ENCODE data around the gene CACNA1S. TPM values are rescaled to one million over a fixed set of nuclear protein-coding genes. Genes with fewer than 3 reads are reported as not detected.

The CACNA1S gene
- total RNA-seq, 1 donor from 2014 or later = 0.07 TPM

DNA sequence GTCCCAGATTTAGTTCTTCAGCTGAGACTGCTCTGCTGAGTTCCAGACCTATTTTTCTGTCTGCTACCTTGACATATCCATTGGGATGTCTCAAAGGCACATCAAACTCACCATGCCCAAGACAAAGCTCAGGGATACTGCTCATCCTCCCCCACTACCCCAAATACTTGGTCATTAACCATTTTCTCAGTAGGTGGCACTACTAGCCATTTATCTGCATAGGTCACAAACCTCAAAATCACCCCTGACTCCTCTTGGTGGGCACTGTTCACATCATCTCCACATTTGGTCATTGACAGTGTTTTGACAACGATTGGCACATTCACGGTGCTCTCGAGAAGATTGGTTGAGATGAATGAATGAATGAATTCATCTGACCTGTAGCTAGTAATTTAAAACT lies 32.1 kb downstream of the CACNA1S start:
- Mint-ChIP-seq H3K4me3 (ENCODE audit: unreplicated experiment) (no peak overlapping the region), H3K27ac (ENCODE audit: unreplicated experiment) (no peak overlapping the region), H3K27me3 (ENCODE audit: unreplicated experiment) (peaks cover 11% of the 10 kb centered on the region), H3K4me1 (ENCODE audit: low read depth, unreplicated experiment) (peaks cover 5% of the 10 kb centered on the region), H3K36me3 (ENCODE audit: unreplicated experiment) (no peaks in the 10 kb centered on the region), H3K9me3 (ENCODE audit: unreplicated experiment) (peaks cover 7% of the 10 kb centered on the region)
- no peak for DNase-seq
- TF ChIP-seq, protein P1, sequence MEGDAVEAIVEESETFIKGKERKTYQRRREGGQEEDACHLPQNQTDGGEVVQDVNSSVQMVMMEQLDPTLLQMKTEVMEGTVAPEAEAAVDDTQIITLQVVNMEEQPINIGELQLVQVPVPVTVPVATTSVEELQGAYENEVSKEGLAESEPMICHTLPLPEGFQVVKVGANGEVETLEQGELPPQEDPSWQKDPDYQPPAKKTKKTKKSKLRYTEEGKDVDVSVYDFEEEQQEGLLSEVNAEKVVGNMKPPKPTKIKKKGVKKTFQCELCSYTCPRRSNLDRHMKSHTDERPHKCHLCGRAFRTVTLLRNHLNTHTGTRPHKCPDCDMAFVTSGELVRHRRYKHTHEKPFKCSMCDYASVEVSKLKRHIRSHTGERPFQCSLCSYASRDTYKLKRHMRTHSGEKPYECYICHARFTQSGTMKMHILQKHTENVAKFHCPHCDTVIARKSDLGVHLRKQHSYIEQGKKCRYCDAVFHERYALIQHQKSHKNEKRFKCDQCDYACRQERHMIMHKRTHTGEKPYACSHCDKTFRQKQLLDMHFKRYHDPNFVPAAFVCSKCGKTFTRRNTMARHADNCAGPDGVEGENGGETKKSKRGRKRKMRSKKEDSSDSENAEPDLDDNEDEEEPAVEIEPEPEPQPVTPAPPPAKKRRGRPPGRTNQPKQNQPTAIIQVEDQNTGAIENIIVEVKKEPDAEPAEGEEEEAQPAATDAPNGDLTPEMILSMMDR (IDR thresholded peaks at IDR 0.05; ENCODE audit: partially characterized antibody, unreplicated experiment) = no peak

DNA sequence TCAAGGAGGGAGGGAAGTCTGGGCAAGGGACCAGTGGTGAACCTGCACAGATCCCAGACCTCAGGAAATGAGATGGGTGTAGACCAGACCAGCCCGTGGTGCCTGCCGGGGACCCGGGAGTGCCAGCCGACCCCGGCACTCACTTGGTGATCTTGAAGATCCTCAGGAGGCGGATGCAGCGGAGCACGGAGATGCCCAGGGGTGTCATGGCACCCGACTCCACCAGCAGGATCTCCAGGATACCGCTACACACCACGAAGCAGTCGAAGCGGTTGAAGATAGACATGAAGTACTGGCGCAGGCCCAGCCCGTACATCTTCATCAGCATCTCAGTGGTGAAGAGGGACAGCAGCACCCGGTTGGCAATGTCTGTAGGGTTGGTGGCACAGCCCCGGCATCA lies 34.5 kb downstream of the CACNA1S start:
- TF ChIP-seq, protein P1 (IDR thresholded peaks at IDR 0.05; ENCODE audit: partially characterized antibody, unreplicated experiment) = no peak
- Mint-ChIP-seq H3K36me3 (ENCODE audit: unreplicated experiment) (no peaks in the 10 kb centered on the region), H3K9me3 (ENCODE audit: unreplicated experiment) (peaks cover 7% of the 10 kb centered on the region), H3K27me3 (ENCODE audit: unreplicated experiment) (peaks cover 13% of the 10 kb centered on the region), H3K27ac (ENCODE audit: unreplicated experiment) (no peak overlapping the region), H3K4me1 (ENCODE audit: low read depth, unreplicated experiment) (peaks cover 4% of the 10 kb centered on the region), H3K4me3 (ENCODE audit: unreplicated experiment) (no peak overlapping the region)
- DNase-seq = no peak

DNA sequence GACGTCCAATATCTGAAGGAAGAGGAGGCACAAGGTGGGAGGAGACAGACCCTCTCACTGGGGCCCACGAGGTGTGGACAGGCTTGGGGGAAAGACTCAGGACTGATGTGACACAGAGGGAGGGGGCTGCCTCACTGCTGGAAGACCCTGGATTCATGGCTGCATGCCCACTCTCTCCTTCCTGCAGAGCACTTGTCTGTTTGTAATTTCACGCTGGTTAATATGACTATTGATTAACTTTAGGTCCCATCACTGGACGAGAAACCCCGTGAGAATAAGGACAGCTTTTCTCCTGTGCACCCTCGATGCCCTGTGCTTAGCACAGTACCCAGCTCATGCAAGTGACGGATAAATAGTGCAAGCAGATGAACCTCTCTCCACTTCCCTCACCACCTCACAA lies 35.1 kb downstream of the CACNA1S start:
- Mint-ChIP-seq H3K9me3 (ENCODE audit: unreplicated experiment) (peaks cover 7% of the 10 kb centered on the region), H3K36me3 (ENCODE audit: unreplicated experiment) (no peaks in the 10 kb centered on the region), H3K27me3 (ENCODE audit: unreplicated experiment) (peaks cover 13% of the 10 kb centered on the region), H3K4me3 (ENCODE audit: unreplicated experiment) (no peak overlapping the region), H3K4me1 (ENCODE audit: low read depth, unreplicated experiment) (peaks cover 10% of the 10 kb centered on the region), H3K27ac (ENCODE audit: unreplicated experiment) (no peak overlapping the region)
- TF ChIP-seq, protein P1 (IDR thresholded peaks at IDR 0.05; ENCODE audit: partially characterized antibody, unreplicated experiment) = no peak
- no peak for DNase-seq

DNA sequence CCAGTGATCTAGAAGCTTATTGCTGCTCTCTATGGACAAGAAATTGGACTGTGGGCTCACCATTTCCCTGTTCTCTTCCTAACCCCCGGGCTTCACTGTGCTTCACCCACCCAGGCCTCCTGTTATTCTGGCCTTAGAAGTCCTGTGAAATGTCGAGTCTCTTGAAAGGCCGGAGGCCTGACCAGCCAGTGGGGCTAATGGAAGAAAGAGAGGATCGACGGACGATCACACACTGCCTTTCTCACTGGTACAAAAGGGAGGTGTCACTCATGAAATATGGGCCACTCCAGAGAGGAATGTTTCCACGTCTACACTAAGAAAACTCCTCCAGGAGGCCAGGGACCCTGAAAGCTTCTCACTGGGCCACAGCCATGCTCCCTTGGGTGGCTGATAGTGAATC lies 36.1 kb downstream of the CACNA1S start:
- Mint-ChIP-seq H3K4me1 (ENCODE audit: low read depth, unreplicated experiment) (peaks cover 19% of the 10 kb centered on the region), H3K9me3 (ENCODE audit: unreplicated experiment) (peaks cover 8% of the 10 kb centered on the region), H3K27me3 (ENCODE audit: unreplicated experiment) (peaks cover 17% of the 10 kb centered on the region), H3K4me3 (ENCODE audit: unreplicated experiment) (no peak overlapping the region), H3K27ac (ENCODE audit: unreplicated experiment) (no peak overlapping the region), H3K36me3 (ENCODE audit: unreplicated experiment) (no peaks in the 10 kb centered on the region)
- DNase-seq = no peak
- TF ChIP-seq, protein P1 (IDR thresholded peaks at IDR 0.05; ENCODE audit: partially characterized antibody, unreplicated experiment) = no peak

DNA sequence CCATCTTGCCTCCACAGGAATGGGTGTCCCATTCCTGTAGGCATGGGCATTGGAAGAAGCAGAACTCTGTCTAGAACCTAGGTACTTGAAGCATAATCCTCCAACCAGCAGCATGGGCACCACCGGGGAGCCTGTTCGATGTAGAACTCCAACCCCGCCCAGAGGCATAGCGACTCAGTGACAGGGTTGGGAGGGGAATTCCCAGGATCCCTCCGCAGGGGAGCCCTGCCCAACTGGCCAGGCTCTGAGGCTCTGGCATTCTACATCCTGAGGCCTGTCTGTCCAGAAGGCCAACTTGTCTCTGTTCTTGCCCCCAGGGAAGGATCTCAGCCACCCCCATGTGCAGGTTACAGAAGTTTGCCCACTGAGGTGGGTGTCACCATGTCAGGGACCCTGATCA lies 38.2 kb downstream of the CACNA1S start:
- Mint-ChIP-seq H3K36me3 (ENCODE audit: unreplicated experiment) (no peaks in the 10 kb centered on the region), H3K27me3 (ENCODE audit: unreplicated experiment) (peaks cover 13% of the 10 kb centered on the region), H3K4me3 (ENCODE audit: unreplicated experiment) (no peak overlapping the region), H3K4me1 (ENCODE audit: low read depth, unreplicated experiment) (peaks cover 26% of the 10 kb centered on the region), H3K9me3 (ENCODE audit: unreplicated experiment) (peaks cover 11% of the 10 kb centered on the region), H3K27ac (ENCODE audit: unreplicated experiment) (no peak overlapping the region)
- TF ChIP-seq, protein P1 (IDR thresholded peaks at IDR 0.05; ENCODE audit: partially characterized antibody, unreplicated experiment) = no peak
- no peak for DNase-seq
